GM23248 (cell line): ENCODE data around the gene TMEM139.

Experiments
- EZH2 ChIP-seq: fragments of 200-600 bp; sonication (generic); IDR thresholded peaks from 2 replicates; pipeline ENCODE4 v1.6.1; 2018; ENCODE audit warnings: antibody characterized with exemption, mild to moderate bottlenecking; ENCODE audit not compliant: insufficient read depth, poor library complexity, severe bottlenecking
- EZH2phosphoT487 ChIP-seq: fragments of 200-600 bp; sonication (generic); IDR thresholded peaks from 2 replicates; pipeline ENCODE4 v1.6.1; 2018; ENCODE audit warnings: antibody characterized with exemption, moderate library complexity, mild to moderate bottlenecking, low read depth; ENCODE audit not compliant: insufficient read depth

GRCh38 chr7:143287935-143288826, 3.4 kb downstream of the TMEM139 start, which contains the start of gene CASP2:
- TF ChIP-seq EZH2phosphoT487 = no peak
- no peak for TF ChIP-seq EZH2
